ENCODE results near the gene CERCAM.
"Not testable (repeated sequence)": the region's sequence is repeated elsewhere in the genome, so short reads cannot be mapped to it uniquely, and the experiment has no call there.

Gene CERCAM

GRCh38 chr9:128405077-128405779 is 15.4 kb upstream of the CERCAM start:
- ATAC-seq (replicated peaks) (no peak), DNase-seq (no peak)
- H3K4me3 Mint-ChIP-seq: no peak overlapping the region

GRCh38 chr9:128405780-128406171 is 14.9 kb upstream of the CERCAM start:
- H3K4me1 Mint-ChIP-seq: no peaks in the 10 kb centered on the region

More at GRCh38 chr9:128405077-128405779, 15.4 kb upstream of the CERCAM start:
- Mint-ChIP-seq H3K36me3 (peaks cover 0 to 2% of the 10 kb centered on the region in 2 donors), H3K9me3 (no peaks in the 10 kb centered on the region), H3K4me1 (no peaks in the 10 kb centered on the region), H3K27me3 (peaks cover 24 to 40% of the 10 kb centered on the region in 2 donors), H3K27ac (no peak overlapping the region)

GRCh38 chr9:128406848-128407391 is 13.7 kb upstream of the CERCAM start:
- H3K27me3 Mint-ChIP-seq: peaks cover 34 to 56% of the 10 kb centered on the region in 2 donors

More at GRCh38 chr9:128405780-128406171, 14.9 kb upstream of the CERCAM start:
- H3K27ac Mint-ChIP-seq: no peak overlapping the region
- no peaks in the 10 kb centered on the region for H3K9me3 Mint-ChIP-seq
- DNase-seq (no peak), ATAC-seq (replicated peaks) (no peak)
- peaks cover 0 to 2% of the 10 kb centered on the region in 2 donors for H3K36me3 Mint-ChIP-seq
- peaks cover 26 to 45% of the 10 kb centered on the region in 2 donors for H3K27me3 Mint-ChIP-seq
- H3K4me3 Mint-ChIP-seq: no peak overlapping the region

GRCh38 chr9:128408963-128409431 is 11.7 kb upstream of the CERCAM start:
- H3K27ac Mint-ChIP-seq: peak overlapping the region; percentile 52
- H3K27me3 Mint-ChIP-seq: peaks cover 38 to 69% of the 10 kb centered on the region in 2 donors

More at GRCh38 chr9:128406848-128407391, 13.7 kb upstream of the CERCAM start:
- DNase-seq (no peak), ATAC-seq (replicated peaks) (no peak)
- H3K4me1 Mint-ChIP-seq: no peaks in the 10 kb centered on the region
- H3K27ac Mint-ChIP-seq: no peak overlapping the region
- no peaks in the 10 kb centered on the region for H3K36me3 Mint-ChIP-seq
- H3K4me3 Mint-ChIP-seq: no peak overlapping the region
- no peaks in the 10 kb centered on the region for H3K9me3 Mint-ChIP-seq

GRCh38 chr9:128409450-128409849 is 11.2 kb upstream of the CERCAM start:
- no peak overlapping the region for H3K27ac Mint-ChIP-seq
- no peak for DNase-seq
- H3K9me3 Mint-ChIP-seq: no peaks in the 10 kb centered on the region
- no peaks in the 10 kb centered on the region for H3K4me1 Mint-ChIP-seq
- peaks cover 41 to 72% of the 10 kb centered on the region in 2 donors for H3K27me3 Mint-ChIP-seq
- H3K36me3 Mint-ChIP-seq: no peaks in the 10 kb centered on the region
- H3K4me3 Mint-ChIP-seq: no peak overlapping the region
- no peak for ATAC-seq (replicated peaks)

More at GRCh38 chr9:128408963-128409431, 11.7 kb upstream of the CERCAM start:
- no peak for DNase-seq
- Mint-ChIP-seq H3K36me3 (no peaks in the 10 kb centered on the region), H3K9me3 (no peaks in the 10 kb centered on the region), H3K4me1 (no peaks in the 10 kb centered on the region), H3K4me3 (no peak overlapping the region)
- ATAC-seq (replicated peaks): no peak

- DNase-seq (no peak), ATAC-seq (replicated peaks) (no peak)
- H3K4me1 Mint-ChIP-seq: no peaks in the 10 kb centered on the region
- no peaks in the 10 kb centered on the region for H3K9me3 Mint-ChIP-seq
- no peak overlapping the region for H3K4me3 Mint-ChIP-seq
- no peaks in the 10 kb centered on the region for H3K36me3 Mint-ChIP-seq
- no peak overlapping the region for H3K27ac Mint-ChIP-seq
- peaks cover 45 to 76% of the 10 kb centered on the region in 2 donors for H3K27me3 Mint-ChIP-seq
Measured at GRCh38 chr9:128409978-128410377, 10.7 kb upstream of the CERCAM start.

GRCh38 chr9:128411364-128412119 is 9.1 kb upstream of the CERCAM start:
- H3K27me3 Mint-ChIP-seq: peaks cover 49 to 78% of the 10 kb centered on the region in 2 donors
- no peak overlapping the region for H3K27ac Mint-ChIP-seq
- DNase-seq (no peak), ATAC-seq (replicated peaks) (no peak)
- no peaks in the 10 kb centered on the region for H3K36me3 Mint-ChIP-seq
- peaks cover 0 to 2% of the 10 kb centered on the region in 2 donors for H3K4me1 Mint-ChIP-seq
- H3K4me3 Mint-ChIP-seq: no peak overlapping the region
- no peaks in the 10 kb centered on the region for H3K9me3 Mint-ChIP-seq

- DNase-seq (no peak), ATAC-seq (replicated peaks) (peak; percentile 34 to 54)
- Mint-ChIP-seq H3K36me3 (no peaks in the 10 kb centered on the region), H3K4me3 (no peak overlapping the region), H3K4me1 (peaks cover 0 to 5% of the 10 kb centered on the region in 2 donors), H3K9me3 (no peaks in the 10 kb centered on the region), H3K27ac (no peak overlapping the region), H3K27me3 (peaks cover 46 to 79% of the 10 kb centered on the region in 2 donors)
Measured at GRCh38 chr9:128412120-128412790, 8.4 kb upstream of the CERCAM start.

- not testable (repeated sequence) for H3K27ac Mint-ChIP-seq; H3K4me3 Mint-ChIP-seq; H3K36me3 Mint-ChIP-seq; H3K9me3 Mint-ChIP-seq; H3K4me1 Mint-ChIP-seq; ATAC-seq (replicated peaks); DNase-seq
- peaks cover 43 to 79% of the 10 kb centered on the region in 2 donors for H3K27me3 Mint-ChIP-seq
Measured at GRCh38 chr9:128413728-128414127, 6.9 kb upstream of the CERCAM start.

- DNase-seq (no peak), ATAC-seq (replicated peaks) (no peak)
- no peaks in the 10 kb centered on the region for H3K9me3 Mint-ChIP-seq
- H3K27ac Mint-ChIP-seq: no peak overlapping the region
- no peaks in the 10 kb centered on the region for H3K36me3 Mint-ChIP-seq
- H3K27me3 Mint-ChIP-seq: peaks cover 42 to 82% of the 10 kb centered on the region in 2 donors
- H3K4me3 Mint-ChIP-seq: no peak overlapping the region
- H3K4me1 Mint-ChIP-seq: peaks cover 0 to 8% of the 10 kb centered on the region in 2 donors
Measured at GRCh38 chr9:128414461-128414860, 6.2 kb upstream of the CERCAM start.

GRCh38 chr9:128415281-128415680 is 5.4 kb upstream of the CERCAM start:
- Mint-ChIP-seq H3K36me3 (no peaks in the 10 kb centered on the region), H3K4me3 (no peak overlapping the region)
- no peak for DNase-seq

GRCh38 chr9:128416014-128416413 is 4.6 kb upstream of the CERCAM start:
- Mint-ChIP-seq H3K4me1 (peaks cover 3 to 16% of the 10 kb centered on the region in 2 donors), H3K27me3 (peaks cover 39 to 73% of the 10 kb centered on the region in 2 donors), H3K27ac (no peak overlapping the region), H3K36me3 (no peaks in the 10 kb centered on the region), H3K9me3 (no peaks in the 10 kb centered on the region), H3K4me3 (no peak overlapping the region)
- ATAC-seq (replicated peaks) (no peak), DNase-seq (no peak)

More at GRCh38 chr9:128415281-128415680, 5.4 kb upstream of the CERCAM start:
- Mint-ChIP-seq H3K4me1 (peaks cover 3 to 15% of the 10 kb centered on the region in 2 donors), H3K9me3 (no peaks in the 10 kb centered on the region), H3K27ac (no peak overlapping the region), H3K27me3 (peaks cover 42 to 81% of the 10 kb centered on the region in 2 donors)
- ATAC-seq (replicated peaks): no peak

GRCh38 chr9:128416432-128417019 is 4.1 kb upstream of the CERCAM start:
- Mint-ChIP-seq H3K27me3 (peaks cover 34 to 68% of the 10 kb centered on the region in 2 donors), H3K36me3 (no peaks in the 10 kb centered on the region), H3K4me1 (peaks cover 7 to 21% of the 10 kb centered on the region in 2 donors), H3K27ac (no peak overlapping the region), H3K9me3 (no peaks in the 10 kb centered on the region), H3K4me3 (no peak overlapping the region)
- DNase-seq: no peak
- ATAC-seq (replicated peaks): no peak
